Activated CD8-positive, alpha-beta memory T cell treated with anti-CD3 and anti-CD28 coated beads, Interleukin-2, amount 50 U/mL, for 1 hour (primary cell): ENCODE measurements around the gene ZNF831.

Experiments used
- DNase-seq: peaks from one replicate; pipeline ENCODE4 v3.0.0-alpha.2; 2020; ENCODE audit errors: extremely low read depth

ZNF831 gene

DNA sequence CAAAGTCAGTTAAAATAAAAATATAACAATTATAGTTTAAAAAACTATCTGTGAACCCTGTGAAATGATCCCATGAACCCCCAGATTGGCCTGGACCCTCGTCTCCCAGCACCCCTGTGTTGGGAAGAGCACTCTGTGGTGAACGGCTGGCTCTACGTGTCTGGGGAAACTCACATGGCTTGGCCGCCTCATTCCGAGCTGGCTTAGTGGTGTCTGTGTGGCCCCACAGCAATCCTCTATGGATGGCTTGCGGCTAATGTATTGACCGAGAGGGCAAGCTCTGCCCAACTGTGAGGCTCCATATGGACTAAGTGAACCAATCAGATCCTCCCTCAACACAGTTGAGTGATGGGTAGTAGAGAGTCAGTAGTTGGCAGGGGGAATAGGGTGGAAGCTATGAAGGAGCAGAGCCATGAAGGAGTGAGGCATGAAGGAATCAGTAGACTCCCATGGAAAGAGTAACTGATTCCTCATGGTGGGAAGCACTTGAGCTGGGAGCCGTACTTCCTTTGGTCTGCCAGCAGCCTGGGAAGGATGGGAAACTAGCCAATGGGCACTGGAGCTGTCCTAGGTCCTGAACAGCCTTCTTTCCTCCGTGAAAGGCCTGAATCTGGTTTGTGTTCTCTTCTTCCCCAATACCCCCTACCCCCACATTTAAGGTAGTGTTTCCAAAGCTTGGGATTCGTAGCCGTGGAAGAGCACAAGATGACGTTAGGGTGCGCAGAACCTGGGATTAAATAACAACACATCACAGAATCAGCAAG lies 21.6 kb upstream of the ZNF831 start:
- no peak for DNase-seq

- DNase-seq = no peak
These were observed 20.3 kb upstream of the ZNF831 start for GRCh38 chr20:59143326-59143725.

DNA sequence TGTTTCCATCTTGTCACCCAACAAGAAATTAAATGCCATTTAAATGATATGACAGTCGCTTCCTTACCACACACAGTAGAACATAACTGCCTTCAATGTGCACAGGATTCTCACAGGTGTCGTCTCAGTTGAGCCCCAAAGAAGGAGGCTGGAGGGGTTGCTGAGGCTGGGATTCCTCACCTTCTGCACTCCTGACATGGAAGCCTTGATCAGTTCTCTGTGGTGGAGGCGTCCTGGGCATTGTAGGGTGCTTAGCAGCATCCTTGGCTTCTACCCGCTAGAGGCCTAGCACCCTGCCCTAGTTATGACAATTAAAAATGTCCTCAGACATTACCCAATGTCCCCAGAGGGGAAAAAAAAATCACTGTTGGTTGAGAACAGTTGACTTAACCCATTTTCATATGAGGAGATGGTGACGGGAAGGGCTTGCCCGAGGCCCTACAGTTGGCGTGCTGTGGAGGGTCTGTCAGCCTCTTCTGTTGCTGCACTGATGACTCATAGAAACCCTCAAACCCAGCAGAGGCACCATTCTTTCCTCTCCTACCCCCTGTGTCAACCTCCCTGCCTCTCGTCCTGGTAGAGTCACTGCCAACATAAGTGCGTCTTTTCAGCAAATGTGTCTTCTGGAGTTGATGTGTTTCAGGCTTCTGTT lies 19.3 kb upstream of the ZNF831 start:
- DNase-seq = no peak

- no peak for DNase-seq
These were observed 18.8 kb upstream of the ZNF831 start for GRCh38 chr20:59144831-59145196.

DNA sequence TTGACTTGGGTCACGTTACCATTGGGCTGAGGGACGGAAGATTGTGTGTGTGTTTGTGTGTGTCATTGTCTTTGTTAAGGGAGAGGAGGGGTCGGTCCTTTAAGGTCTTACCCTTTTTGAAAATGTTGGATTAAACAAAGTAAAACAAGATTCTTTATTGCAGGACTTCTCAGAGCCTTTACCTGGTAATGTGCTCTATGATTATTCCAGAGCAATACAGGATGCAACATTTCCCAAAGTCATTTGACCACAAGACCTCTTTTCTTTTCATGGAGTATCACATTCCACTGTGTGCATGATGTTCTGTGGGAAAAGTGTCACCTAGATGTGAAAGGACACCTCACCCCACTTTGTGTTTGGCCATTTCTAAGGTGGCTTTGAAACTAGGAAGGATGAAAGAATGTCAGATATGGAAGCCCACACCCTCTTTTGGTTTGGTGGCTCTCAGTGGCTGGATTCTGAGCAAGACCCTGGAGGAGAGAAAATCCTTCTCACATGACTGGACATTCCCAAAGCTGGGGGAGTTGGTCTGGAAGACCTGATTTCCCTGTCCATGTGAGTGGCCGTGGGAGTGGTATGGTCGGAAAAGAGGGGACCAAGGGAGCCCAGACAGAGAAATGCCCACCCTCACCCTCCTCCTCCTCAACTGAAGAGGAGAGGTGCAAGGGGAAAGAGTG lies 18.2 kb upstream of the ZNF831 start:
- no peak for DNase-seq

GRCh38 chr20:59145924-59146779 lies 17.5 kb upstream of the ZNF831 start:
- DNase-seq = no peak

- no peak for DNase-seq
These were observed 16.6 kb upstream of the ZNF831 start for GRCh38 chr20:59146780-59147565.

DNA sequence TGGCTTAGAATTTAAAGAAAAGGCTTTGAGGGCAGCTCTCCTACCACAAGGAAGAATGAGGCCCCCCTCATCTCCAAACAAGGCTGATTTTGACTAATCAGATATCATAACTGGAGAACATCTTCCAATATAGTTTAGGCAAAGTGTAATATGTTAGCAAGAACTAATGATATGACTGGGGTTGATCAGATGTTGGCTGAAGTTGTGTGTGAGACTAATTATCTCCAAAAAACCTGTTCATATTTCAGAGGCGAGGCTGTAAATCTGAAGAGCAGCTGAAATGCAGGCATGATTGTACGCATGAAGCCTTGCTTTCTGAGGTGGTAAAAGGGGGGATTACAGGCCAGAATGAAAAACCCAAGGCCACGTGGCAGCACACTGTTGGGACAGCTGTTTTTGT lies 16.0 kb upstream of the ZNF831 start:
- DNase-seq = no peak

GRCh38 chr20:59148701-59149493 lies 14.7 kb upstream of the ZNF831 start:
- no peak for DNase-seq

GRCh38 chr20:59149678-59150504 lies 13.7 kb upstream of the ZNF831 start:
- peak; percentile 70 for DNase-seq

DNA sequence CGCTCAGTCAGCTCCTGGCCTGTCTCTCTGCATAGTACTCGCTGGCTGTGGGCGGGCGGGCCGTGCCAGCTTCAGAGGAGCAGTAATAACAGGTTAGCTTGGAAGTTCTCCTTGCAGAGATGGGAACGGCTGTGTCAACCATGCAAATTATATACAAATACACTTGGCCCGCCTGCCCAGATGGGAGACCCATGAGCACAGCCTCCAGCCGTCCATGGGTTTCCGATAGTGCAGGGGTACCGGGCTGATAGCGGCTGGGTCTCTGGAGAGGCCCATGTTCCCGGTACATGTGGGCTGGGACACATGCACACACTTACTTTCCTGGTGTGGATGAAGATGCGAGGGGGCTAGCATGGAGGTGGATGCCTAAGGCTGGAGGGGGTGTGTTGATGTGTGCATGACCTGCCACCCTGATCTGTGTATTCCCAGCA lies 12.8 kb upstream of the ZNF831 start:
- DNase-seq = no peak

DNA sequence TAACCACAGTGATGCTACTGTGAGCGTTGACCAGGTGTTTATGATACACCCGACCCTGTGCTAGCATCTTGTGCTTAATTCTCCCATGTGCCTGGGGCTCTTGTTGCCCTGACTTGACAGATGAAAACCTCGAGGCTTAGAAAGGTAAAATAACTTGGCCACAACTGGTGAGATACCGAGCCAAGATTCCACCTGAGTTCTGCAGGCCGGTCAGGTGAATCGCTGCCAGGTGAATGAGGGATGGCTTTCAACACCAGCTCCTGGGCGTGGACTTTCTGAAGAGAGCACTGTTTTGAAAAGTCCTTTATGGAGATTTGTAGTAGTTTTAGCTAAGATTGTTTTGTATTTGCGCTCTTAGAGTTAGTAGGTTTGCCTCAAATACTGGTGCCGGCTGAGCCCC lies 12.2 kb upstream of the ZNF831 start:
- no peak for DNase-seq

GRCh38 chr20:59151820-59152219 lies 11.8 kb upstream of the ZNF831 start:
- no peak for DNase-seq

GRCh38 chr20:59152559-59153354 lies 10.9 kb upstream of the ZNF831 start:
- no peak for DNase-seq

GRCh38 chr20:59153355-59153681 lies 10.3 kb upstream of the ZNF831 start:
- no peak for DNase-seq

DNA sequence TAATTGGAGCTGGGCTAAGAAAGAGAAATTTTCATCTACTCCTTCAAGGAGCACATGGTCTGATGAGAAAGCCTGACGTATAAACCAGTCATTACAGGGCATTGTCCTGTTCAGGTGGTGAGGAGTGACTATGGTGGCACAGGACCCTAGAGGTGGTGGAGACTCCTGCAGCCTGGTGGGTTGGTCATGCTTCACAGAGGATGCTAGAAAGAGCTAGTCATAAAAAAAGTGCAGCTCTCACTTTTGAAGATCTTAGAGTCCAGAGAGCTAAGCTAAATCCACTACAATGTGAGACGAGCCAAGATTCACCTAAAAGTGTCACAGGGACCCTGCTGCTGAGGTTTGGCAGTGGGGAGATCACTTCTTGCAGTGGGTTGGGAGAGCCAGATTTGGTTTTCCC lies 9.8 kb upstream of the ZNF831 start:
- DNase-seq = no peak

DNA sequence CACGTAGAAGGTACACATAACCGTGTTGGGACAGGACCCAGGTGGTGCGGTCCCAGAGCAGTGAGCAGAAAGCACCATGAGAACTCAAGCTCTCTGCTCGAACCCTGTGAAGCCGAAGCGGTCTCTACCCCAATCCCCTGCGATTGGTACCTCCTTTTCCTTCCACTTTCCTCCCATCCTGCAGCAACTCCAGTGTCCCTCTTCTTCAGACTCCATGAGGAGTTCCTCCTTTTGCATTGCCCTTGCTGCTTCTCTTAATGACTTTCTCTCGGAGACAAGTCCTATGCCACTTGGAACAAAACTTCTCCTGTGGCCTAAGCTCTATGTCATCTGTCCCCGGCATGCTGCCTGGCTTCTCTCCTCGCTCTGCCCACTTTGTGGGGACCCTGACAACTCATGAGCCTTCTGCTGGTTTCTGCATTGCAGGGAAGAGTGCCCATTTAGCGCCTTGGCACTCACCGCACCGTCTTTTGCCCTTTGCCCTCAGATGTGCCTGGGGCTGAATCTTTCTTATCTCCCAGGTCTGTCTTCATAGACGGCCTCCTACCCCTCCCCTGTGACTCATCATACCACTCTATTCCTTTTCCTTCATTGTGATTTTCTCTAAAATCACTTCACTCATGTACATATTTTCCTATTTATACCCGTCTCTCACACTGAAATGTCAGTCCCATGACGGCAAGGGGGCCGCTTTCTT lies 9.2 kb upstream of the ZNF831 start:
- DNase-seq = no peak

DNA sequence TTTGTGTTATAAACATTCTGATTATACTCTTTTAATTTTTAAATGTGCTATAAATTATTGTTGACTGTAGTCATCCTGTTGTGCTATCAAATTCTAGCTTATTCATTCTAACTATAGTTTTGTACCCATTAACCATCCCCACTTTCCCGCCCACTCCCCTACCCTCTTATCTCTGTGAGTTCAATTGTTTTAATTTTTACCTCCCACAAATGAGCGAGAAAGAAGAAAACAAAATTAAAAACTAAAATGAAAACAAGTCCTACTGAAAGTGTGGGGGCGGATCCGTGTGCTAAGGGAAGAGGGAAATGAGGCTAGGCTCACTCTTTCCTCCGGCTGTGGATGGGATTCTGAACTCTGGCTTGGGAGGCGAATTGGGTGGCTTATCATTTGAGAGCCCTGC lies 6.6 kb upstream of the ZNF831 start:
- no peak for DNase-seq
